ENCODE measurements around the gene CCDC90B.

- TF ChIP-seq FOXM1 (IDR thresholded peaks at IDR 0.05; ENCODE audit: borderline replicate concordance) (no peak), CTBP1 (IDR thresholded peaks at IDR 0.05; ENCODE audit: borderline replicate concordance) (no peak), FOXK2 (IDR thresholded peaks at IDR 0.05) (no peak), SP1 (IDR thresholded peaks at IDR 0.05) (no peak), ZNF384 (IDR thresholded peaks at IDR 0.05) (no peak), LEF1 (IDR thresholded peaks at IDR 0.05; ENCODE audit: borderline replicate concordance) (no peak), L3MBTL2 (conservative IDR thresholded peaks at IDR 0.05) (no peak), TARDBP (IDR thresholded peaks at IDR 0.05) (no peak), ARNT (IDR thresholded peaks at IDR 0.05) (no peak), SUZ12 (IDR thresholded peaks at IDR 0.05) (no peak), FOXA1 (IDR thresholded peaks at IDR 0.05) (no peak), ELF4 (IDR thresholded peaks at IDR 0.05) (no peak), HDGF (IDR thresholded peaks at IDR 0.05; ENCODE audit: borderline replicate concordance) (no peak)
Observed at GRCh38 chr11:83220260-83220659, 65.9 kb downstream of the CCDC90B start.

Measured in HEK293T (cell line).